WTC11 (cell line): Measurements from ENCODE around the gene EMC8. TPM values are rescaled to one million over a fixed set of nuclear protein-coding genes. Genes with fewer than 3 reads are reported as not detected.

Experiments
- ATAC-seq: fragments of 200-7000 bp; cut with Tn5 transposase; 2 replicates; pipeline ENCODE4 v1.10.0; 2021; ENCODE audit warnings: mild to moderate bottlenecking, moderate library complexity
- CTCF ChIA-PET: fragments of 300-600 bp; sonication (Branson Sonifier 250); formaldehyde crosslinking; loops from one replicate; lab custom pipeline; 2021; ENCODE audit warnings: antibody characterized with exemption; lab: Charles Lee
- POLR2A ChIA-PET: fragments of 350-600 bp; sonication (Branson Sonifier 250); formaldehyde crosslinking; loops from one replicate; lab custom pipeline; 2021; ENCODE audit warnings: antibody characterized with exemption; lab: Charles Lee
- DNase-seq: peaks from one replicate; pipeline ENCODE4 v3.0.0; 2021; ENCODE audit warnings: low spot score
- H3K27ac Mint-ChIP-seq: 2 replicates; pipeline ENCODE4 v1.8.0; 2021; ENCODE audit warnings: mixed read lengths
- H3K27me3 Mint-ChIP-seq: 2 replicates; pipeline ENCODE4 v1.8.0; 2021; ENCODE audit warnings: low read depth, mild to moderate bottlenecking, moderate library complexity, mixed read lengths
- H3K36me3 Mint-ChIP-seq: 2 replicates; pipeline ENCODE4 v1.8.0; 2021; ENCODE audit warnings: mixed read lengths
- H3K4me1 Mint-ChIP-seq: 2 replicates; pipeline ENCODE4 v1.8.0; 2022; ENCODE audit warnings: mixed read lengths
- H3K4me3 Mint-ChIP-seq: 2 replicates; pipeline ENCODE4 v1.8.0; 2021; ENCODE audit warnings: mild to moderate bottlenecking, moderate library complexity, mixed read lengths
- H3K9me3 Mint-ChIP-seq: 2 replicates; pipeline ENCODE4 v1.8.0; 2021; ENCODE audit warnings: mixed read lengths
- KAT7 ChIP-seq: sonication (generic); formaldehyde crosslinking; IDR thresholded peaks from 2 replicates; pipeline ENCODE4 v1.8.1; 2023; ENCODE audit warnings: missing genetic modification reagents, mild to moderate bottlenecking, borderline replicate concordance
- NFYB ChIP-seq: sonication (generic); formaldehyde crosslinking; conservative IDR thresholded peaks from 2 replicates; pipeline ENCODE4 v1.8.0; 2022; ENCODE audit warnings: low read depth, missing genetic modification reagents
- PRRX2 ChIP-seq: fragments of 250-450 bp; sonication (Bioruptor Pico); IDR thresholded peaks from 2 replicates; pipeline ENCODE4 v1.8.0; 2021; ENCODE audit warnings: mild to moderate bottlenecking
- TCF7 ChIP-seq: sonication (generic); formaldehyde crosslinking; IDR thresholded peaks from 2 replicates; pipeline ENCODE4 v1.8.0; 2022; ENCODE audit warnings: mild to moderate bottlenecking, low read depth, missing genetic modification reagents, moderate library complexity
- TEAD1 ChIP-seq: sonication (generic); formaldehyde crosslinking; IDR thresholded peaks from 2 replicates; pipeline ENCODE4 v1.8.0; 2022; ENCODE audit warnings: mild to moderate bottlenecking, missing genetic modification reagents
- ZBTB21 ChIP-seq: sonication (generic); formaldehyde crosslinking; IDR thresholded peaks from 2 replicates; pipeline ENCODE4 v1.8.1; 2023; ENCODE audit warnings: mild to moderate bottlenecking, missing genetic modification reagents, borderline replicate concordance
- ZNF416 ChIP-seq: fragments of 250-450 bp; sonication (Bioruptor Pico); IDR thresholded peaks from 2 replicates; pipeline ENCODE4 v1.9.0; 2021; ENCODE audit warnings: mild to moderate bottlenecking, inconsistent platforms
- total RNA-seq: library from RNA; stranded (reverse); gene quantifications from 3 replicates; pipeline ENCODE4 v1.2.3, GENCODE V29; 2021
- TF ChIP-seq, protein P1 (sequence below): fragments of 250-450 bp; sonication (Bioruptor Pico); IDR thresholded peaks from 2 replicates; pipeline ENCODE4 v2.1.2; 2022; ENCODE audit warnings: mild to moderate bottlenecking, moderate library complexity
- TF ChIP-seq, protein P2 (sequence below): sonication (generic); formaldehyde crosslinking; IDR thresholded peaks from 2 replicates; pipeline ENCODE4 v1.8.1; 2022; ENCODE audit warnings: mild to moderate bottlenecking, missing genetic modification reagents, moderate library complexity, borderline replicate concordance
- TF ChIP-seq, protein P3 (sequence below): sonication (generic); formaldehyde crosslinking; IDR thresholded peaks from 2 replicates; pipeline ENCODE4 v1.8.1; 2022; ENCODE audit warnings: low read depth, mild to moderate bottlenecking, moderate library complexity, missing genetic modification reagents, borderline replicate concordance
- TF ChIP-seq, protein P4 (sequence below): sonication (generic); formaldehyde crosslinking; IDR thresholded peaks from 2 replicates; pipeline ENCODE4 v1.8.0; 2022; ENCODE audit warnings: mild to moderate bottlenecking, missing genetic modification reagents
- TF ChIP-seq, protein P5 (sequence below): fragments of 250-450 bp; sonication (Bioruptor Pico); IDR thresholded peaks from 2 replicates; pipeline ENCODE4 v1.9.0; 2021; ENCODE audit warnings: mild to moderate bottlenecking
- TF ChIP-seq, protein P6 (sequence below): sonication (generic); formaldehyde crosslinking; conservative IDR thresholded peaks from 2 replicates; pipeline ENCODE4 v1.8.1; 2022; ENCODE audit warnings: mild to moderate bottlenecking, missing genetic modification reagents
- TF ChIP-seq, protein P7 (sequence below): sonication (generic); formaldehyde crosslinking; IDR thresholded peaks from 2 replicates; pipeline ENCODE4 v1.8.1; 2023; ENCODE audit warnings: mild to moderate bottlenecking, missing genetic modification reagents, borderline replicate concordance
- TF ChIP-seq, protein P8 (sequence below): sonication (generic); formaldehyde crosslinking; IDR thresholded peaks from 2 replicates; pipeline ENCODE4 v1.8.1; 2022; ENCODE audit warnings: low read depth, missing genetic modification reagents, borderline replicate concordance

Gene EMC8
- total RNA-seq, 1 experiment from 2014 or later = 55.2 TPM

DNA sequence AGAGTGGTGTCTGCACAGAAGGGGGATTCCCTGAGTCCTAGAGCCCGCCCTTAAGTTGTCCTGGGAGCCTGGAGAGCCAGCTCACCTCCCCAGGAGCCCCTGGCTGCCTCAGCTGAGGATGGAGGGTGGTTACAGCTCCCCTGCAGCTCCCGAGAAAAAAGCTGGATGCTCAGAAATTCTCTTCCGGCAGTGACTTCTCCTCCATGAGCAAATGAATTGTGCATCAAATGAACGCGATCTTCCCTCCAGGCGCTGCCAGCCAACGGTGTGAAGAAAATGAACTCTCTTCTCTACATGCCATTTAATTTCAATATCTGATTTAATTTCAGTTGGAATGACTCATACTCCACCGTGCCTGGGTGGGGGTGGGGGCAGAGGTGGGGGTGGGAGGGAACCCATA, 34.1 kb downstream of the EMC8 start:
- no peak for ATAC-seq
- CTCF ChIA-PET = interaction anchor here (0.8 to 1.4 kb wide), 2 partner anchors 9 to 10 kb away, joined by 3 read pairs; no protein-coding TSS in a partner anchor

More for the DNA sequence above, 34.1 kb downstream of the EMC8 start:
- Mint-ChIP-seq H3K36me3 (no peaks in the 10 kb centered on the region), H3K27me3 (peaks cover under 1% of the 10 kb centered on the region), H3K9me3 (no peaks in the 10 kb centered on the region), H3K27ac (no peak overlapping the region), H3K4me3 (no peak overlapping the region), H3K4me1 (peaks cover 21% of the 10 kb centered on the region)
- POLR2A ChIA-PET = no interaction called here
- DNase-seq = no peak
- TF ChIP-seq NFYB (CRISPR knock-in tag) (no peak), PRRX2 (CRISPR knock-in tag) (no peak), KAT7 (CRISPR knock-in tag) (no peak), TCF7 (CRISPR knock-in tag) (no peak), ZBTB21 (no peak), ZNF416 (no peak), TEAD1 (CRISPR knock-in tag) (no peak)
- TF ChIP-seq, protein P1, sequence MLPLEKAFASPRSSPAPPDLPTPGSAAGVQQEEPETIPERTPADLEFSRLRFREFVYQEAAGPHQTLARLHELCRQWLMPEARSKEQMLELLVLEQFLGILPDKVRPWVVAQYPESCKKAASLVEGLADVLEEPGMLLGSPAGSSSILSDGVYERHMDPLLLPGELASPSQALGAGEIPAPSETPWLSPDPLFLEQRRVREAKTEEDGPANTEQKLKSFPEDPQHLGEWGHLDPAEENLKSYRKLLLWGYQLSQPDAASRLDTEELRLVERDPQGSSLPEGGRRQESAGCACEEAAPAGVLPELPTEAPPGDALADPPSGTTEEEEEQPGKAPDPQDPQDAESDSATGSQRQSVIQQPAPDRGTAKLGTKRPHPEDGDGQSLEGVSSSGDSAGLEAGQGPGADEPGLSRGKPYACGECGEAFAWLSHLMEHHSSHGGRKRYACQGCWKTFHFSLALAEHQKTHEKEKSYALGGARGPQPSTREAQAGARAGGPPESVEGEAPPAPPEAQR = no peak
- TF ChIP-seq, protein P2, sequence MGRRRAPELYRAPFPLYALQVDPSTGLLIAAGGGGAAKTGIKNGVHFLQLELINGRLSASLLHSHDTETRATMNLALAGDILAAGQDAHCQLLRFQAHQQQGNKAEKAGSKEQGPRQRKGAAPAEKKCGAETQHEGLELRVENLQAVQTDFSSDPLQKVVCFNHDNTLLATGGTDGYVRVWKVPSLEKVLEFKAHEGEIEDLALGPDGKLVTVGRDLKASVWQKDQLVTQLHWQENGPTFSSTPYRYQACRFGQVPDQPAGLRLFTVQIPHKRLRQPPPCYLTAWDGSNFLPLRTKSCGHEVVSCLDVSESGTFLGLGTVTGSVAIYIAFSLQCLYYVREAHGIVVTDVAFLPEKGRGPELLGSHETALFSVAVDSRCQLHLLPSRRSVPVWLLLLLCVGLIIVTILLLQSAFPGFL (CRISPR knock-in tag) = no peak
- TF ChIP-seq, protein P3, sequence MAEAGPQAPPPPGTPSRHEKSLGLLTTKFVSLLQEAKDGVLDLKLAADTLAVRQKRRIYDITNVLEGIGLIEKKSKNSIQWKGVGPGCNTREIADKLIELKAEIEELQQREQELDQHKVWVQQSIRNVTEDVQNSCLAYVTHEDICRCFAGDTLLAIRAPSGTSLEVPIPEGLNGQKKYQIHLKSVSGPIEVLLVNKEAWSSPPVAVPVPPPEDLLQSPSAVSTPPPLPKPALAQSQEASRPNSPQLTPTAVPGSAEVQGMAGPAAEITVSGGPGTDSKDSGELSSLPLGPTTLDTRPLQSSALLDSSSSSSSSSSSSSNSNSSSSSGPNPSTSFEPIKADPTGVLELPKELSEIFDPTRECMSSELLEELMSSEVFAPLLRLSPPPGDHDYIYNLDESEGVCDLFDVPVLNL (CRISPR knock-in tag) = no peak
- TF ChIP-seq, protein P4, sequence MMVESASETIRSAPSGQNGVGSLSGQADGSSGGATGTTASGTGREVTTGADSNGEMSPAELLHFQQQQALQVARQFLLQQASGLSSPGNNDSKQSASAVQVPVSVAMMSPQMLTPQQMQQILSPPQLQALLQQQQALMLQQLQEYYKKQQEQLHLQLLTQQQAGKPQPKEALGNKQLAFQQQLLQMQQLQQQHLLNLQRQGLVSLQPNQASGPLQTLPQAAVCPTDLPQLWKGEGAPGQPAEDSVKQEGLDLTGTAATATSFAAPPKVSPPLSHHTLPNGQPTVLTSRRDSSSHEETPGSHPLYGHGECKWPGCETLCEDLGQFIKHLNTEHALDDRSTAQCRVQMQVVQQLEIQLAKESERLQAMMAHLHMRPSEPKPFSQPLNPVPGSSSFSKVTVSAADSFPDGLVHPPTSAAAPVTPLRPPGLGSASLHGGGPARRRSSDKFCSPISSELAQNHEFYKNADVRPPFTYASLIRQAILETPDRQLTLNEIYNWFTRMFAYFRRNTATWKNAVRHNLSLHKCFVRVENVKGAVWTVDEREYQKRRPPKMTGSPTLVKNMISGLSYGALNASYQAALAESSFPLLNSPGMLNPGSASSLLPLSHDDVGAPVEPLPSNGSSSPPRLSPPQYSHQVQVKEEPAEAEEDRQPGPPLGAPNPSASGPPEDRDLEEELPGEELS = no peak
- TF ChIP-seq, protein P5, sequence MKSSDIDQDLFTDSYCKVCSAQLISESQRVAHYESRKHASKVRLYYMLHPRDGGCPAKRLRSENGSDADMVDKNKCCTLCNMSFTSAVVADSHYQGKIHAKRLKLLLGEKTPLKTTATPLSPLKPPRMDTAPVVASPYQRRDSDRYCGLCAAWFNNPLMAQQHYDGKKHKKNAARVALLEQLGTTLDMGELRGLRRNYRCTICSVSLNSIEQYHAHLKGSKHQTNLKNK (CRISPR knock-in tag) = no peak
- TF ChIP-seq, protein P6, sequence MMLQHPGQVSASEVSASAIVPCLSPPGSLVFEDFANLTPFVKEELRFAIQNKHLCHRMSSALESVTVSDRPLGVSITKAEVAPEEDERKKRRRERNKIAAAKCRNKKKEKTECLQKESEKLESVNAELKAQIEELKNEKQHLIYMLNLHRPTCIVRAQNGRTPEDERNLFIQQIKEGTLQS (CRISPR knock-in tag) = no peak
- TF ChIP-seq, protein P7, sequence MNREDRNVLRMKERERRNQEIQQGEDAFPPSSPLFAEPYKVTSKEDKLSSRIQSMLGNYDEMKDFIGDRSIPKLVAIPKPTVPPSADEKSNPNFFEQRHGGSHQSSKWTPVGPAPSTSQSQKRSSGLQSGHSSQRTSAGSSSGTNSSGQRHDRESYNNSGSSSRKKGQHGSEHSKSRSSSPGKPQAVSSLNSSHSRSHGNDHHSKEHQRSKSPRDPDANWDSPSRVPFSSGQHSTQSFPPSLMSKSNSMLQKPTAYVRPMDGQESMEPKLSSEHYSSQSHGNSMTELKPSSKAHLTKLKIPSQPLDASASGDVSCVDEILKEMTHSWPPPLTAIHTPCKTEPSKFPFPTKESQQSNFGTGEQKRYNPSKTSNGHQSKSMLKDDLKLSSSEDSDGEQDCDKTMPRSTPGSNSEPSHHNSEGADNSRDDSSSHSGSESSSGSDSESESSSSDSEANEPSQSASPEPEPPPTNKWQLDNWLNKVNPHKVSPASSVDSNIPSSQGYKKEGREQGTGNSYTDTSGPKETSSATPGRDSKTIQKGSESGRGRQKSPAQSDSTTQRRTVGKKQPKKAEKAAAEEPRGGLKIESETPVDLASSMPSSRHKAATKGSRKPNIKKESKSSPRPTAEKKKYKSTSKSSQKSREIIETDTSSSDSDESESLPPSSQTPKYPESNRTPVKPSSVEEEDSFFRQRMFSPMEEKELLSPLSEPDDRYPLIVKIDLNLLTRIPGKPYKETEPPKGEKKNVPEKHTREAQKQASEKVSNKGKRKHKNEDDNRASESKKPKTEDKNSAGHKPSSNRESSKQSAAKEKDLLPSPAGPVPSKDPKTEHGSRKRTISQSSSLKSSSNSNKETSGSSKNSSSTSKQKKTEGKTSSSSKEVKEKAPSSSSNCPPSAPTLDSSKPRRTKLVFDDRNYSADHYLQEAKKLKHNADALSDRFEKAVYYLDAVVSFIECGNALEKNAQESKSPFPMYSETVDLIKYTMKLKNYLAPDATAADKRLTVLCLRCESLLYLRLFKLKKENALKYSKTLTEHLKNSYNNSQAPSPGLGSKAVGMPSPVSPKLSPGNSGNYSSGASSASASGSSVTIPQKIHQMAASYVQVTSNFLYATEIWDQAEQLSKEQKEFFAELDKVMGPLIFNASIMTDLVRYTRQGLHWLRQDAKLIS (CRISPR knock-in tag) = no peak
- TF ChIP-seq, protein P8, sequence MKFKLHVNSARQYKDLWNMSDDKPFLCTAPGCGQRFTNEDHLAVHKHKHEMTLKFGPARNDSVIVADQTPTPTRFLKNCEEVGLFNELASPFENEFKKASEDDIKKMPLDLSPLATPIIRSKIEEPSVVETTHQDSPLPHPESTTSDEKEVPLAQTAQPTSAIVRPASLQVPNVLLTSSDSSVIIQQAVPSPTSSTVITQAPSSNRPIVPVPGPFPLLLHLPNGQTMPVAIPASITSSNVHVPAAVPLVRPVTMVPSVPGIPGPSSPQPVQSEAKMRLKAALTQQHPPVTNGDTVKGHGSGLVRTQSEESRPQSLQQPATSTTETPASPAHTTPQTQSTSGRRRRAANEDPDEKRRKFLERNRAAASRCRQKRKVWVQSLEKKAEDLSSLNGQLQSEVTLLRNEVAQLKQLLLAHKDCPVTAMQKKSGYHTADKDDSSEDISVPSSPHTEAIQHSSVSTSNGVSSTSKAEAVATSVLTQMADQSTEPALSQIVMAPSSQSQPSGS = no peak
